ENCODE data around the gene CDIPT. TPM values are rescaled to one million over a fixed set of nuclear protein-coding genes. Genes with fewer than 3 reads are reported as not detected.

The CDIPT gene
- total RNA-seq, 2 experiments from 2014 or later: 30.2 to 35.4 TPM

- no peak overlapping the region for H3K27ac Mint-ChIP-seq
- DNase-seq (peak; percentile 81), ATAC-seq (peak; percentile 89)
- H3K9me3 Mint-ChIP-seq: no peaks in the 10 kb centered on the region
- peaks cover 30% of the 10 kb centered on the region for H3K27me3 Mint-ChIP-seq
- peaks cover 16% of the 10 kb centered on the region for H3K4me1 Mint-ChIP-seq (ENCODE audit: low read depth)
- peak overlapping the region; percentile 61 for H3K4me3 Mint-ChIP-seq
- ChIA-PET POLR2A (interaction anchor here (0.9 to 1.5 kb wide), 5 partner anchors 13 to 74 kb away, joined by 3 to 5 read pairs (median 3); partner anchors contain the start of gene KCTD13), CTCF (interaction anchor here (1.4 to 2.0 kb wide), 2 partner anchors 29 to 155 kb away, joined by 6 to 14 read pairs; no protein-coding TSS in a partner anchor)
- intact Hi-C loops (cut with micrococcal nuclease): no loop called here
- no peak for TF ChIP-seq CTCF (IDR thresholded peaks at IDR 0.05)
- no peaks in the 10 kb centered on the region for H3K36me3 Mint-ChIP-seq (ENCODE audit: low read depth)
These were observed 14.4 kb upstream of the CDIPT start for GRCh38 chr16:29877266-29877961.

DNA sequence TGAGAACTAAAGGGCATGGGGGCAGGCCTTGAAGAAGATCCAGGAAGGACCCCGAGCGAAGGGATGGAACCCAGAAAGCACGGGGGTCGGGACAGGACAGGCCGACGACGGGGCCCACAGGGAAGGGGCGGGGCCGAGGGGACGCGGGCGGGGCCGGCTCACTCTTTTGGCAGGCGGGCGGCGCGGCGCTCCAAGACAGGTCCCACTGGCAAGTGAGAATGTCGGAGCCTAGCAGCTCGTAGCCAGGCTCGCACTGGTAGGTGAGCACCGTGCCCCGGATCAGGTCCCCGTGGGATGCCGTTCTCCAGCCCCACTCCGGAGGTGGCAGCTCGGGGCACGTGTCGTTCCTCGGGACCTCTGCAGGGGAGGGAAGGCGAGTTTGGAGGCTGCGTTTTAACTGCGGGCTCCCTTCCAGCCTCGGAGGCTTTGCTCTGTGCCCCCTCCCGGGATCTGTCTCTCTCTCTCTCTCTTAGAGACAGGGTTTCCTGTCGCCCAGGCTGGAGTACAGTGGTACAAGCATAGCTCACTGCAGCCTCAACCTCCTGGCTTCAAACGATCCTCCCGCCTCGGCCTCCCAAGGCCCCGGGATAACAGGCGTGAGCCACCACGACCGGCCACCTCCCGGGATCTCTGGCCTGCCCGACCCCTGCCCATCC lies 13.7 kb upstream of the CDIPT start:
- ChIA-PET CTCF (interaction anchor here (1.4 to 2.0 kb wide), 2 partner anchors 28 to 155 kb away, joined by 6 to 14 read pairs; no protein-coding TSS in a partner anchor), POLR2A (interaction anchor here (0.9 to 1.5 kb wide), 4 partner anchors 12 to 75 kb away, joined by 3 to 4 read pairs (median 3); partner anchors contain the start of gene KCTD13)
- H3K27ac Mint-ChIP-seq: no peak overlapping the region
- peaks cover 30% of the 10 kb centered on the region for H3K27me3 Mint-ChIP-seq
- no peak for TF ChIP-seq CTCF (IDR thresholded peaks at IDR 0.05)
- no peaks in the 10 kb centered on the region for H3K36me3 Mint-ChIP-seq (ENCODE audit: low read depth)
- no peaks in the 10 kb centered on the region for H3K9me3 Mint-ChIP-seq
- H3K4me3 Mint-ChIP-seq: peak overlapping the region; percentile 61
- peak; percentile 52 for ATAC-seq
- DNase-seq: peak; percentile 50
- intact Hi-C loops (cut with micrococcal nuclease): no loop called here
- H3K4me1 Mint-ChIP-seq (ENCODE audit: low read depth): peaks cover 16% of the 10 kb centered on the region

DNA sequence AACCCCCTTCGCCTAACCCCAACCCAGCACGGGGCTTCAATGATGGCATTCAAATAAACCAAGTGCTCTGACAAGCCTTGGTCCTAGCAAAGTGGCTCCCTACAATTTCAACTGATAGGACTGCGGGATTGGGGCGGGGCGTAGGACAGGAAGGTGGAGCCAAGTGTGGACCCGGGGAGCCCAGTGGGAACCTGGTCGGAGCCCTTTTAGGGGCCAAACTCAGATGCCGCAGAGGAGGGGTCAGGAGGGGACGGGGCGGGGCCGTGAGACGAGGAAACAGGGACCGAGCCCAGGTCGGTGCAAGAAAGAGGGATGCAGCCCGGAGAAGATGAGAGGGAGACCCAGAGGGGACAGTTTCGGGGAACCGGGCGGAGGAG lies 13.2 kb upstream of the CDIPT start:
- Mint-ChIP-seq H3K9me3 (no peaks in the 10 kb centered on the region), H3K27me3 (peaks cover 30% of the 10 kb centered on the region), H3K4me3 (peak overlapping the region; percentile 61), H3K4me1 (ENCODE audit: low read depth) (peaks cover 16% of the 10 kb centered on the region), H3K27ac (no peak overlapping the region), H3K36me3 (ENCODE audit: low read depth) (no peaks in the 10 kb centered on the region)
- no peak for TF ChIP-seq CTCF (IDR thresholded peaks at IDR 0.05)
- intact Hi-C loops (cut with micrococcal nuclease): no loop called here
- DNase-seq: no peak
- CTCF ChIA-PET: interaction anchor here (0.8 kb wide), 1 partner anchor 8 kb away, joined by 4 read pairs; no protein-coding TSS in a partner anchor
- no peak for ATAC-seq
- POLR2A ChIA-PET: interaction anchor here (0.8 kb wide), 1 partner anchor 86 kb away, joined by 3 read pairs; no protein-coding TSS in a partner anchor

GRCh38 chr16:29875206-29875605 lies 12.2 kb upstream of the CDIPT start:
- Mint-ChIP-seq H3K4me1 (ENCODE audit: low read depth) (peaks cover 16% of the 10 kb centered on the region), H3K36me3 (ENCODE audit: low read depth) (no peaks in the 10 kb centered on the region), H3K9me3 (no peaks in the 10 kb centered on the region), H3K27me3 (peaks cover 28% of the 10 kb centered on the region), H3K4me3 (no peak overlapping the region), H3K27ac (no peak overlapping the region)
- no peak for TF ChIP-seq CTCF (IDR thresholded peaks at IDR 0.05)
- ChIA-PET POLR2A (interaction anchor here (0.8 kb wide), 2 partner anchors 51 to 87 kb away, joined by 3 read pairs; partner anchors contain the start of gene KCTD13), CTCF (interaction anchor here (0.8 kb wide), 1 partner anchor 9 kb away, joined by 4 read pairs; no protein-coding TSS in a partner anchor)
- intact Hi-C loops (cut with micrococcal nuclease): no loop called here
- DNase-seq: no peak
- ATAC-seq: no peak
